GM04504 (cell line): ENCODE measurements around the gene ATP9B.

Source experiments
- DNase-seq: peaks from one replicate; pipeline ENCODE4 v3.0.0-alpha.2; 2012; ENCODE audit warnings: low read depth

The ATP9B gene

GRCh38 chr18:79380816-79381806 lies 311.9 kb downstream of the ATP9B start:
- DNase-seq, result no peak

- DNase-seq, result no peak
Measured at GRCh38 chr18:79381811-79382311, 312.7 kb downstream of the ATP9B start.

- no peak for DNase-seq
Measured at GRCh38 chr18:79382681-79383387, 313.6 kb downstream of the ATP9B start.

GRCh38 chr18:79383388-79384056 lies 314.3 kb downstream of the ATP9B start:
- DNase-seq, result no peak

- DNase-seq, result no peak
Measured at GRCh38 chr18:79384151-79384807, 315.1 kb downstream of the ATP9B start.

GRCh38 chr18:79384834-79385233 lies 315.6 kb downstream of the ATP9B start:
- no peak for DNase-seq

GRCh38 chr18:79385326-79385707 lies 316.1 kb downstream of the ATP9B start:
- no peak for DNase-seq

GRCh38 chr18:79385708-79386341 lies 316.6 kb downstream of the ATP9B start:
- DNase-seq, result no peak

GRCh38 chr18:79386547-79386946 lies 317.4 kb downstream of the ATP9B start:
- no peak for DNase-seq

- DNase-seq, result no peak
Measured at GRCh38 chr18:79387214-79387613, 318.0 kb downstream of the ATP9B start.

GRCh38 chr18:79387615-79388014 lies 318.4 kb downstream of the ATP9B start:
- DNase-seq, result no peak

- DNase-seq, result no peak
Measured at GRCh38 chr18:79388043-79388442, 318.8 kb downstream of the ATP9B start.

GRCh38 chr18:79389689-79390088 lies 320.5 kb downstream of the ATP9B start:
- no peak for DNase-seq

GRCh38 chr18:79392226-79392625 lies 323.0 kb downstream of the ATP9B start:
- DNase-seq, result no peak

- no peak for DNase-seq
Measured at GRCh38 chr18:79393181-79393634, 324.0 kb downstream of the ATP9B start.

GRCh38 chr18:79393635-79394533 lies 324.7 kb downstream of the ATP9B start:
- no peak for DNase-seq

- DNase-seq, result no peak
Measured at GRCh38 chr18:79394534-79395307, 325.5 kb downstream of the ATP9B start.

- no peak for DNase-seq
Measured at GRCh38 chr18:79395308-79395640, 326.1 kb downstream of the ATP9B start.

- no peak for DNase-seq
Measured at GRCh38 chr18:79395761-79396404, 326.7 kb downstream of the ATP9B start, which contains the start of gene NFATC1. Gene NFATC1, plus strand, starts transcription at chr18:79395930. Its CDS starts 295 bp downstream, at chr18:79396225.
